Epithelial cell of proximal tubule (primary cell): ENCODE measurements around the gene VAT1L. TPM values are rescaled to one million over a fixed set of nuclear protein-coding genes. Genes with fewer than 3 reads are reported as not detected.

ENCODE experiments used
- DNase-seq: peaks from one replicate; pipeline ENCODE4 v3.0.0-alpha.2; 2011; ENCODE audit warnings: low read depth
- H3K4me3 ChIP-seq: 2 replicates; pipeline ENCODE4 v1.5.1; 2011; ENCODE audit warnings: low read depth, mild to moderate bottlenecking, low read length
- CTCF ChIP-seq: conservative IDR thresholded peaks from 2 replicates; pipeline ENCODE4 v1.5.1; 2012; ENCODE audit warnings: low read depth, mild to moderate bottlenecking, low read length
- total RNA-seq: library from RNA; depleted of rRNA; stranded (reverse); fragments of >200 nt; gene quantifications from 2 replicates; pipeline ENCODE4 v1.2.3, GENCODE V29; 2015

Gene VAT1L
- total RNA-seq, 1 donor from 2014 or later, result 0.92 TPM

DNA sequence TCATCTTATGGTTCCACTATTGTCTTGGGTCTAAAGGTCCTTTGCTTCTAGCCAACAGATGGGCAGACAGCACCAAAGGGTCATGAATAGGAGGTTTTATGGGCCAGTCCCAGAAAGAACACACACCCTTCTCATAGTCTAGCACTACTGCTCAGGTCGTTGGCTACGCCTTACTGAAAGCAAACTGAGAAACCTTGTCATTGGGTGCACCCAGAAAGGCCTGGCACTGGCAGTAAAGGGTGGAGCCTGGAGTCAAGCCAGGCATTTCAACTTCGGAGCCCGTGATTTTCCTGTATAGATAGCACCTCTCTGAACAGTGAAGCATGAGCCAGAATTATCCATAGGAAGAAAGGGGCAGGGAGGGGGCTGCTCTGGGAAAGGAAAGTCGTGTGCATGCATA is 74.9 kb downstream of the VAT1L start:
- DNase-seq, result no peak
- no peak overlapping the region for H3K4me3 ChIP-seq
- TF ChIP-seq CTCF, result no peak

DNA sequence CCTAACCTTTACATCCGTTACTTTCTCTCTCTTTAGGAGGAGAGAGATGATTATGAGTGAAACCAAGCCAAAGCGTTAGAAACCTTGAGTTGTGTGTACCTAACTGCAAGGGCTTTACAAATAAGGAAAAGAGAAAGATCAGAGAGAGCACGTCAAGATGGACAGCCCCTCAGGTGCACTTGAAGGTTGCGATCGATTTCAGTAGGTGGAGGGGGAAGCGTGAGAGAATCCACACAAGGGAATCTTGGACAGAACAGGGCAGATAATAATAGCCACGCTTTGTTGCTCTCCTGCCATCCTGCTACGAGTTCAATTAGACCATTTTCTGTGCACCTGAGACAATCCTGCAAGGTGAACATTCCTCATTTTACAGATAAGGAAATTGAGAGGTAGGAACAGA is 78.4 kb downstream of the VAT1L start:
- H3K4me3 ChIP-seq, result no peak overlapping the region
- DNase-seq, result no peak
- TF ChIP-seq CTCF, result no peak

DNA sequence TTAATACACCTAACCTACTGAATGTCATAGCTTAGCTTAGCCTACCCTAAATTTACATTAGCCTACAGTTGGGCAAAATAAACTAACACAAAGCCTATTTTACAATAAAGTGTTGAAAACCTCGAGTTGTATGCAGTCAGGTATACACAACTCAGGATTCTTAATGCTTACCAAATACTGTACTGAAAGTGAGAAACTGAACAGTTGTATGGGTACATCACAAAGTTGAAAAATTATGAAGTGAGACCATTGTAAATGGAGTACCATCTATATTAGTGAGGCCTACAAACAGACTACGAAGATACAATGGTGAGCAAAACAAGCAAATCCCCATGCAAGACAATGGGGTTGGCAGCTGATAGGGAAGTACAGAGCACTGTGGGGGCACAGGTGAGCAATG is 79.7 kb downstream of the VAT1L start:
- no peak for TF ChIP-seq CTCF
- H3K4me3 ChIP-seq, result no peak overlapping the region

DNA sequence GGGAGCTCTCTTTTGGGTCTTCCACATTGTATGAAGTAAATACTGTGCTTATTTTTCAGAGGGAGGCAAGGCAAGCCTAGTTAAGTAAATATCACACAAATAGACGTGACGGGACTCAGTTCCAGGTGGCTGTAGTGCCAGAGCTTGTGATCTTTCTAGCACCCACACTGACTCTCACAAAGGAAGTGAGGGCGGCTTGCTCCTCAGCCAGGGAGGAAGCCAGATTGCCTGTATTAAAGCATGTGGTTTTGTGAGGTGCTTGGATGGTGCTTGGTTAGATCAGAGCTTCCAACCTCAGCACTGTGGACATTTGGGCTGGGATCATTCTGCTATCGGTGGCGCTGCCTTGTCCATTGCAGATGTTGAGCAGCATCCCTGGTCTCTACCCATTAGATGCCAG is 80.1 kb downstream of the VAT1L start:
- no peak for DNase-seq
- TF ChIP-seq CTCF, result no peak

More for the DNA sequence above, 79.7 kb downstream of the VAT1L start:
- DNase-seq, result no peak

DNA sequence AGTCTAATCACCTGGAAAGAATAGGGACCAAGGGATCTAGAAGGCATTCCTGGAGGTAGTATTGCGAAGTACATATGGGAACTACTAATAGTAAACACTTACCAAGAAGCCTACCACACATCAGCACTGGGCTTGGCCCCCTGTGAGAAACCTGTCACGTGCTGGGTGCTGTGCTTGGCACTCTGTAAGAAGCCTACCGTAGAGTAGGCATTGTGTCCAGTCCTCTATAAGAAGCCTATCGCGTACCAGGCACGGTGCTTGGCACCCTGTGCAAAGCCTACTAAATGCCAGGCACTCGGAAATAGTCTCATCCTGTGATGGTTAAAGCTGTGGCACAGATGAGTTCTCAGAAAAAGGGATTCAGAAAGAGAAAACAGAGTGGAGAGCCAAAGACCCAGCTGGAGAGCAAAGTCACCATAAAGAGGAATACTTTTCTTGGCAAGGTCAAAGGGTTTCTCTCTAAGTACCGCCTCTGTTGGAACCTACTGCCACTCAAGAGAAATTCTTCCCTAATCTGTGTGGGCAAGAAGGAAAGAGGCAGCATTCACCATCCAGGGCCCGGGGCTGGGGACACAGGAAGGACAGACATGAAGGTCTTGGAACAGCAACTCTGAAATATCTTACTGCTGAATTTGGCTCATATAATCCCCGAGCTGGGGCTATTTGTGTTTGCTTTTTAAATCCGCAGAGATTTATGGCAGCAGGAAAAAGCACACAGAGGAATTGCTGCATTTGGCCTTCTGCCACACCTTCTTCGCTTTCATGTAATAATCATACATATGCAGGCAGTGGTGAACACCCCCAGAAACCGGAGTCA is 81.8 kb downstream of the VAT1L start:
- no peak for DNase-seq

More for the DNA sequence above, 80.1 kb downstream of the VAT1L start:
- no peak overlapping the region for H3K4me3 ChIP-seq

GRCh38 chr16:77871932-77872331 is 83.6 kb downstream of the VAT1L start:
- DNase-seq, result no peak
- H3K4me3 ChIP-seq, result no peak overlapping the region
- TF ChIP-seq CTCF, result no peak

More for the DNA sequence above, 81.8 kb downstream of the VAT1L start:
- TF ChIP-seq CTCF, result no peak
- no peak overlapping the region for H3K4me3 ChIP-seq

GRCh38 chr16:77873066-77873465 is 84.7 kb downstream of the VAT1L start:
- DNase-seq, result no peak
- no peak for TF ChIP-seq CTCF
- H3K4me3 ChIP-seq, result no peak overlapping the region
